ENCODE results near the gene MEPE.
"Not testable (repeated sequence)": the region's sequence is repeated elsewhere in the genome, so short reads cannot be mapped to it uniquely, and the experiment has no call there.

MEPE gene

DNA sequence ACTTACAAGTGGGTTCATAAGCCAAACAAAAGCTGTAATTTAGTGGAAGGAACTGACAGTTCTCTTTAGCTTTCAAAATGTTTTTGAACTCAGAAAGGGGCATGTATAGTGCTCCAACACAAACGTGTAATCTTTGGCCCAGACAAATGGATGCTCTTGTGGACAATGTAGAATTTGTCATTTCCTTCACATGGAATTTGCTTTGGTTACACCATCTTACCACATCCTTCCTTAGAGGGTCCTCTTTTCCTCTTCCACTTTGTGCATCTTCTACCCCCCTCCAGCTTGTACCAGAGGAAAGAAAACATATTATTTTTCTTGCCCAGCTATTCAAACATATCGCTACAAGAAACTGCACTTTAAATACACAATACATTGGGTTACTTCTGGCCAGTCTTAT, 42.4 kb downstream of the MEPE start:
- TF ChIP-seq CTCF (IDR thresholded peaks at IDR 0.05; ENCODE audit: extremely low read depth, missing control alignments), result no peak
- DNase-seq (ENCODE audit: low spot score), result no peak

GRCh38 chr4:87880106-87880505, 47.3 kb downstream of the MEPE start:
- no peak for DNase-seq (ENCODE audit: low spot score)
- no peak for TF ChIP-seq CTCF (IDR thresholded peaks at IDR 0.05; ENCODE audit: extremely low read depth, missing control alignments)

DNA sequence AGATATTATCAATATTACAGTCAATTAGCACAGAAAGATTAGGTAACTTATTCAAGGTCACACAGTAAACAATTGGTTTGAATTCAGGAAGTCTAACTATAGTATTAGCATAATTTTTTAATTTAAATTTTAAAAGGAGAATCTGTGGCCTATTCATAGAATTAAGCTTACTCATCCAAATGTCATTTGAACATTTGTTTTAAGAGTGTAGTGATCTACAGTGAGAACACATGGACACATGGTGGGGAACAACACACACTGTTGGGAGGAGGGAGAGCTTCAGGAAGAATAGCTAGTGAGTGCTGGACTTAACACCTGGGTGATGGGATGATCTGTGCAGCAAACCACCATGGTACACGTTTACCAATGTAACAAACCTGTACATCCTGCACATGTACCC, 48.3 kb downstream of the MEPE start:
- TF ChIP-seq CTCF (IDR thresholded peaks at IDR 0.05; ENCODE audit: extremely low read depth, missing control alignments), result no peak
- no peak for DNase-seq (ENCODE audit: low spot score)

- TF ChIP-seq CTCF (IDR thresholded peaks at IDR 0.05; ENCODE audit: extremely low read depth, missing control alignments), result no peak
- no peak for DNase-seq (ENCODE audit: low spot score)
These were observed 49.6 kb downstream of the MEPE start for GRCh38 chr4:87882321-87882720.

GRCh38 chr4:87882861-87883260, 50.1 kb downstream of the MEPE start:
- TF ChIP-seq CTCF (IDR thresholded peaks at IDR 0.05; ENCODE audit: extremely low read depth, missing control alignments), result no peak
- DNase-seq (ENCODE audit: low spot score), result no peak

GRCh38 chr4:87884976-87885549, 52.3 kb downstream of the MEPE start:
- DNase-seq (ENCODE audit: low spot score), result no peak
- no peak for TF ChIP-seq CTCF (IDR thresholded peaks at IDR 0.05; ENCODE audit: extremely low read depth, missing control alignments)

- no peak for TF ChIP-seq CTCF (IDR thresholded peaks at IDR 0.05; ENCODE audit: extremely low read depth, missing control alignments)
- no peak for DNase-seq (ENCODE audit: low spot score)
These were observed 53.3 kb downstream of the MEPE start for GRCh38 chr4:87886083-87886482.

DNA sequence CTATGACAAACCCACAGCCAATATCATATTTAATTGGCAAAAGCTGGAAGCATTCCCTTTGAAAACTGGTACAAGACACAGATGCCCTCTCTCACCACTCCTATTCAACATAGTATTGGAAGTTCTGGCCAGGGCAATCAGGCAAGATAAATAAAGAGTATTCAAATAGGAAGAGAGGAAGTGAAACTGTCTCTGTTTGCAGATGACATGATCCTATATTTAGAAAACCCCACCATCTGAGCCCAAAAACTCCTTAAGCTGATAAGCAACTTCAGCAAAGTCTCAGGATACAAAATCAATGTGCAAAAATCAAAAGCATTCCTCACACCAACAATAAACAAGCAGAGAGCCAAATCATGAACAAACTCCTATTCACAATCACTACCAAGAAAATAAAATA, 58.0 kb downstream of the MEPE start:
- not testable (repeated sequence) for DNase-seq (ENCODE audit: low spot score)
